NOMO-1 treated with DMSO at 0.1 percent for 48 hours (cell line): ENCODE measurements around the gene LGI4.
A peak's percentile ranks its signal among the peaks of the same experiment; 100 is the strongest.
"Not testable (repeated sequence)": the region's sequence is repeated elsewhere in the genome, so short reads cannot be mapped to it uniquely, and the experiment has no call there.

Experiments
- DNase-seq: peaks from one replicate; lab custom pipeline; 2025; ENCODE audit not compliant: unreplicated experiment; lab: John Stamatoyannopoulos, UW

The LGI4 gene

DNA sequence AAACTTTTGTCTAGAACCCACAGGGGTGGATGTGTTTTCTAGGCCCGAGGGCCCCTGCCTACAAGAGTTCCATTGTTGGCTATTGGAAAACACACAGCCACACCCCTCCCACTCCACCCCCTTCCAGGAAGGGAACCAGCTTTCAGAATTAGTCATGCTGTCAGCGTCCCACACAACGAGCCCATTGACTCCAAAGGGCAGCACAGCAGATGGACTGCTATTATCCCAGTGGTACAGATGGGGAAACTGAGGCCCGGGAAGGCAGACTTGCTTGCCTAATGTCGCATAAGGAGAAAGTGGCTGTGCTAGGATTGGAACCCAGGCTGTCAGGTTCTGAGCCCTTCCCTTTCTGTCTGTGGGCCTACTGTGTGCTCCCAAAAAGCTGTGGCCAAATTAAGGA is 27.3 kb downstream of the LGI4 start:
- no peak for DNase-seq

DNA sequence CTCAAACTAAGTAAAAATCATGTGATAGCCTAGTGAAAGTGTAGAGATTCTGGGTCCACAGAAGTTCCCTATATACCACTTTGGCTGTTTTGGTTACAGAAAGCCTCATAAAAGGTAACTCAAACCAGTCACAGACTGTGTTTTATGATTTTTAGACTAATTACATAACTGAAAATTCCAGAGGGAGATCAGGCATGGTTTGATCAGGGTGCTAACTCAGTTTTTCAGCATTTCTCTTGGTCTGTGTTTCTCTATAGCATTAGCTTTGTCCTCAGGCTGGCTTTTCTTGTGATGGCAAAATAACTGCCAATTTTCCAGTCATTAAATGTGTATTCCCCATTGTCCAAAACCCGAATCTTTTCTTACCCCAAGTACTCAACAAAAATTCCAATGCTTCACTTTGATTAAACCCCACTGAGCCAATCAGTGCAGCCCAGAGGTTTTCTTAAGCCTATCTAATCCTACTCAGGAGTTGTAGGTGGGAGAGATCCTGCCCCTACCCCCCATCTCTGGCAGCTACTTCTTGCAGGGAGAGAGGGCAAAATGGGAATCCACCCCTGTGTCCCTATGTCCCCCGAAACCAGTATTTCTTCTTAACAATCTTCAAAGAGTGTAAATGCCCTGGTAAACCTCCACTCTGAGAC is 27.8 kb downstream of the LGI4 start:
- DNase-seq = no peak

DNA sequence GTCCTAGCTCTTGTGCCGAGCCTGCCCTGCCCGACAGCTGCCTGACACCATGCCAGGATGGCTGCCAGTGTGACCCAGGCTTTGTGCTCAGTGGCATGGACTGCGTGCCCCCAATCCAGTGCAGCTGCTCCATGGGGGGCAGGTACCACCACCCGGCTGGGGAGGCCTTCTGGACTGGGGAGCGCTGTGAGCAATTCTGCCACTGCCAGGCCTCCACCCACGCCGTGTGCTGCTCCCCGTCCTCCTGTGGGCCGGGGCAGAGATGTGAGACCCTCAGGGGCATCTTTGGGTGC is 28.6 kb downstream of the LGI4 start:
- no peak for DNase-seq

DNA sequence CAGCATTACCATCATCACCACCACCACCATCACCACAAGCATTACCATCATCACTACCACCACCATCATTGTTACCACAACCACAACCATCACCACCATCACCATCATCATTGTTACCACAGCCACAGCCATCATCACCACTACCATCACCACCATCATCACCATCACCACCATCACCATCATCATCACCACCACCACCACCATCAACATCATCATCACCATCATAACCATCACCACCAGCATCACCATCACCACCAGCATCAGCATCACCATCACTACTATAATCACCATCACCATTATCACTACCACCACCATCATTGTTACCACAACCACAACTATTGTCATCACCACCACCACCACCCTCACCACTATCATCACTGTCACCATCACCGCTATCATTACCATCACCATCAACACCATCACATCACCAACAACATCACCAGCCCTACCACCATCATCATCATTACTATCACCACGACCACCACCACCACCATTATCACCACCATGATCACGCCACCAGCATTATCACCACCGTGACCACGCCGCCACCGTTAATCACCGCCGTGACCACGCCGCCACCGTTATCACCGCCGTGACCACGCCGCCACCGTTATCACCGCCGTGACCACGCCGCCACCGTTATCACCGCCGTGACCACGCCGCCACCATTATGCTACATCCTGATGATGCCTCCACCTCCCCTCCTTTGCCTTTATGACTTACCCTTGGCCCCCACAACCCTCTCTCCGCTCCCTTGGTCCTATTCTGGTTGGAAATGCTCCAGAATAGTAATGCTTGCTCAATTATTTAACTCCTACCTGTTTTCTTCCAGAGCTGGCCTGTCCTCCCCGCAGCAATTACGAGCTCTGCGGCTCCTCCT is 29.2 kb downstream of the LGI4 start:
- DNase-seq = no peak

DNA sequence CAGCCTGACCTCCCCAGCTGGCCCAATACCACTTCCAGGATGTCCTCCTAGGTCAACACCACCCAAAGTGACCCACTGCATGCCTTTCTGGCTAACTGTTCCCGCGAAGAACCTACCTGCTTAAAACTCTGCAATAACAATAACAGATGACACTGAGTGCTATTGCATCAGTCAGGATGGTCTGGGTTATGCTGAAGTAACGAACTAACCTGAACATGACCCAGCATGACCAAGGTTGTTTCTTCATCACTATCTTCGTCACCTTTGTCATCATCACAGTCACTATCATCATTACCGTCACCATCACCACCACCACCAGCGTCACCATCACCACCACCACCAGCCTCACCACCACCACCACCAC is 29.8 kb downstream of the LGI4 start:
- no peak for DNase-seq

DNA sequence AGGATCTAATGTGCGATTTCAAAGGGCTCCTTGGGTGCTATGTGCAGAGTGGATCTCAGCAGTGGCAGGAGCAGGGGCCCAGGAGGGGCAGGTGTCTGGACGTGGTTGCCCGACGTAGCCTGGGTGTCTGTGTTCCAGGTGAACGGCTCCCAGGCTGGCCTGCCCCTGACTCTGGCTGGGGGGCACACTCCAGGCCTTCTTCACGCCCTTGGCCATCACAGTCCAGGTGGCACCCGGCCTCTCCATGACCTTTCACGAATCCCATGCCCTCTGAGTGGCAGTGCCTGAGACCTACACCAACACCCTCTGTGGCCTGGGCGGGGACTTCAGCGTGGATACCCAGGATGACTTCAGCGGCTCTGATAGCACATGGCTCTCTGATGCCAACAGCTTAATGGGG is 30.5 kb downstream of the LGI4 start:
- DNase-seq = no peak

DNA sequence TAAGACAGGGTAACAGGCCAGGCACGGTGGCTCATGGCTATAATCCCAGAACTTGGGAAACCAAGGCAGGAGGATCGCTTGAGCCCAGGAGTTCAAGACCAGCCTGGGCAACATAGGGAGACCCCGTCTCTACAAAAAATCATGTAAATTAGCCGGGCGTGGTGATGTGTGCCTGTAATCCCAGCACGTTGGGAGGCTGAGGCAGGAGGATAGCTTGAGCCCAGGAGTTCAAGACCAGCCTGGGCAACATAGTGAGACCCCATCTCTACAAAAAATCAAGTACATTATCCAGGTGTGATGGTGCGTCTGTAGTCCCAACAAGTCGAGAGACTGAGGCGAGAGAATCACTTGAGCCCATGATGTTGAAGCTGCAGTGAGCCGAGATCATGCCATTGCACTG is 31.2 kb downstream of the LGI4 start:
- not testable (repeated sequence) for DNase-seq

DNA sequence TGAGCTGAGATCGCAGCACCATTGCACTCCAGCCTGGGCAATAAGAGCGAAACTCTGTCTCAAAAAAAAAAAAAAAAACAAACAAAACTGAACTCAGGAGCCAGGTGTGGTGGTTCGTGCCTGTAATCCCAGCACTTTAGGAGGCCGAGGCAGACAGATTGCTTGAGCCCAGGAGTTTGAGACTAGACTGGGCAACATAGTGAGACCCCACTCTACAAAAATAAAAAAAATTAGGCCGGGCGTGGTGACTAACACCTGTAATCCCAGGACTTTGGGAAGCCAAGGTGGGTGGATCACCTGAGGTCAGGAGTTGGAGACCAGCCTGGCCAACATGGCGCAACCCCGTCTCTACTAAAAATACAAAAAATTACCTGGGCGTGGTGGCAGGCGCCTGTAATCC is 32.9 kb downstream of the LGI4 start:
- not testable (repeated sequence) for DNase-seq

DNA sequence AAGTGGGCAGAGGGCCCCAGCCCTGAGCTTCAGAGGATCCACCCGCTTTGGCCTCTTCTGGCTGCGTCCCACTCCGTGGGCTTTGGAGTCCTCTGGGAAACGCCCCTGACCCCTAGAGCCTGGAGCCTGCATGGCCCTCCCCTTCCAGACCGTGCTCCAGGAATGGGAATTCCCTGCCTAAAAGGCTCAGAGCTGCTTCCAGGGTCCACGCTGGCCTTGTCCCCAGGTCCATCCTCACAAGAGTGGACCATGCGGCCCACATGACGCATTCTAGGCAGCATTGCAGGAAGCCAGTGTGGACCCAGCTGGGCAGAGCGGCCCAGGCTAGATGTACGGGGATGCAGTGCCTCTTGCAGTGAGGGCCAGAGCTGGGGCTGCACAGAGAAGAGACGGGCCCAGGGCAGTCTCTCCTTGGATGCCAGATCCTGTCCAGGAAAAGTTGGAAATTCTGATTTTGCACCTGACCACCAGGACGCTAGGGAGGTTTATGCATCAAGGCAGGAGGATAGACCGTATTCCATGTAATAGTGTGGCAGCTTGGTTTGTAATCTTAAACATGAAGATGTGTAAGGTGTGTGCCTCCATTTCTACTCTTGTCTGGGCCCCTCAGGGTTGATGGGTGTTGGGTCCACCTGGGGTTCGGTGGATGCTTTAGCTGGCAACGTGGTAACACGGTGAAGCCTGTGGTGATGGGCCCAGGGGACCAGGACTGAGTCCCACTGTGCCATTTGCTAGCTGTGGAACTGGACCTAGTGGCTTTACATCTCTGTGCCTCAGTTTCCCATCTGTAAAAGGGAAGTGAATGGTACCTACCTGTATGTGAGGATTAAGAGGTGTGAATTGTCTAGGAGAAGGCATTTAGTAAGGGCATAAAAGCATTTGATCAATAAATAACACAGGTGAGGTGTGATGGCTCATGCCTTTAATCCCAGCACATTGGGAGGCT is 34.0 kb downstream of the LGI4 start:
- DNase-seq = no peak

DNA sequence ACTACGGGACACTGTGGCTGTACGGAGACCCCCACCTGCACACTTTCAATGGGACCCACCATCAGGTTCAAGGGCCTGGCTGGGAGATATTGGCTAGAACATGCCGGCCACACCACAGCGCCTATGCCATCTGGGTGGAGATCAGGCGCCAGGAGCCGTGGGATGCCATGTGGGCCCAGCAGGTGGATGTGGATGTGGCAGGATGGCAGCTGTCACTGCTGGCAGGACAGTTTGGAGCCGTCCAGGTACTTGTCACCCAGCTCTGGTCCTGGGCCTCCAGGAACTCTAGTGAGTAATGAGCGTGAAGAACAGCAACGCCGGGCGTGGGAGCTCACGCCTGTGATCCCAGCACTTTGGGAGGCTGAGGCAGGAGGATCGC is 35.0 kb downstream of the LGI4 start:
- no peak for DNase-seq

DNA sequence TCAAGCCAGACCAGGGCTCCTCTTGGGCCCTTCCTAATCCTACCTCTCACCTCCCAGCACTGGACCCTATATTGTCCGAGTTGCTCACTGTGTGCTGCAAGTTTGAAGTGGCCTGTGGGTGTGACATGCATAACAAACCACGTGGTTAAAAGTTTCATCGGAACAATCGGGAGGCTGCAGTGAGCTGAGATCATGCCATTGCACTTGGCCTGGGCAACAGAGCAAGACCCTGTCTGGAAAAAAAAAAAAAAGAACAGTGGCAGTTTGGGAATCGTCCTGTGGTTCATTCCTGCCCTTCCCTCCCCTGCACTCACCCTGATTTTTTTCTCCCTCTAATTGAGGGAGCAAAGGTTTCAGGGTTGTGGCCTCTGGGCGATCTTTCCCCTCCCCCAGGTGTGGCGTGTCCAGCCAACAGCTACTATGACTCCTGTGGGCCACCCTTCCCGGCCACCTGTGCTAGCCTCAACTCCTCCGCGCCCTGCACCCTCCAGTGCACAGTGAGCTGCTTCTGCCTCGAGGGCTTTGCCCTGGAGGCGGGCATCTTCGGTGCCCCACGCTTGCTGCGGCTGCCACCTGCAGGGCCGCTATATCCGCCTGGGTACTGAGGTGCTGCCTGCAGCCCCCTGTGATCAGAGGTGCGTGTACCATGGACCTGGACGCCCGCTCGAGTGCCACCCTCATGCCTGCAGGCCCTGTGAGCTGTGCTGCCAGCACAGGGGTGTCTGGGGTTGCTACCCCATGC is 35.5 kb downstream of the LGI4 start:
- no peak for DNase-seq

DNA sequence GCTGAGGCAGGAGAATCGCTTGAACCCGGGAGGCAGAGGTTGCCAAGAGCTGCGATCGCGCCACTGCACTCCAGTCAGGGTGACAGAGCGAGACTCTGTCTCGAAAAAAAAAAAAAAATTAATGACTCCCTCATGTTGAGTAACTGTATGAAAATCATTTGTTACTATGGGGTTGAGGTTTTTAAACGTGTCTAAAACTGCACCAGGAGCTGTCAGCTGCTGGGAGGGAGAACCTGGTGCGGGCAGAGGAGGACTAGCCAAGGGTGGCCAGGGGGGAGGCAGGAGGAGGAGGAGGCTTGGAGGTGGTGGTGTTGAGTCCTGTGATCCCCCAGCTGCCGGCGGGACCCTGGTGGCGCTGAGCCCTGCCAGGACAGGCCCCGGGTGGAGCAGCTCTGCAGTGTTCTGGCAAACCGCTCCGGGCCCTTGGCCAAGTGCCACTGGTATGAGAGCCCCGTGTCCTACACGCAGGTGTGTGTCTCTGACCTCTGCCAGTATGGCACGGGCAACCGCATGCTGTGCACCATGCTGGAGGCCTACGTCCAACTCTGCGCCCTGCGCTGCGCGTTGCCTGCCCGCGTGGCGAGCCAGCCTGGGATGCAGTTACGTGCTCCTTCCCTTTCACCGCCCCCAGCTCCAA is 36.3 kb downstream of the LGI4 start:
- no peak for DNase-seq

DNA sequence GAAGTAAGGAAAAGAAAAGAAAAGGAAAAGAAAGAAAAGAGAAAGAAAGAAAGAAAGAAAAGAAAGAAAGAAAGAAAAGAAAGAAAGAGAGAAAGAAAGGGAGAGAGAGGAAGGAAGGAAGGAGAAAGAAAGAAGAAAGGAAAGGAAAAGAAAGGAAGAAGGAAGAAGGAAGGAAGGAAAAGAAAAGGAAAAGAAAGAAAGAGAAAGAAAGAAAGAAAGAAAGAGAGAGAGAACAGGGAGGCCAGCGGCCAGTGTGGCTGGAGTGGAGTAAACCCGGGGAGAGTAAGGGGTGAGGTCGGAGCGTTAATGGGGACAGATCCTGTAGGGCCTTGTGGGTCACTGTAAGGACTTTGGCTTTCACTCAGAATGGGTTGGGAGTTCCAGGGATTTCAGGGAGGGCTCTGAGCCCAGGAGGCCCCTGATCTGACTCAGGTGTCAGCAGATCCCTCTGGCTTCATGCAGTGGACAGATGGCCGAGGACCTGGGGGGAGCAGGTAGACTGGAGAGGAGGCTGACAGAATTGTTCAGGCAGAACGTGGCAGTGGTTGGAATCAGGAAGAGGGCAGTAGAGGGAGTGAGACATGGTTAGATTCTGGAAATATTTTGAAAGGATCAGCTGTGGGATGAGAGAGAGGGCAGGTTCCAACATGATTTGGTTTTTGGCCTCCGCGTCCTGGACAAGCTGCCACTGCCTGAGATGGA is 39.0 kb downstream of the LGI4 start:
- DNase-seq = no peak

DNA sequence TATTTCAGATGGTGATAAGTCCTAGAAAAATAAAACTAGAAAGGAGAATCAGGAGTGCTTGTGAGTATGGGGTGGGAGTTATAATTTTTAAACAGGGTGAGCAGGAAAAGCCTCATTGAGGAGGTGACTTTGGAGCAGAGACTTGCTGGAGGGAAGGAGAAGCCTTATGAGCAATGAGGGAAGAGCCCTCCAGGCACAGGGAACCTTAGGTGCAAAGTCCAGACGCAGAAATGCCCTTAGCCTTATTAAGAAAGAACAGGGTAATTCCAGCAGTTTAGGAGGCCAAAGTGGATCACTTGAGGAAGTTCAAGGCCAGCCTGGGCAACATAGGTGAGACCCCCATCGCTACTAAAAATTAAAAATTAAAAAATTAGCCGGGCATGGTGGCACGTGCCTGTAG is 40.2 kb downstream of the LGI4 start:
- DNase-seq = no peak

DNA sequence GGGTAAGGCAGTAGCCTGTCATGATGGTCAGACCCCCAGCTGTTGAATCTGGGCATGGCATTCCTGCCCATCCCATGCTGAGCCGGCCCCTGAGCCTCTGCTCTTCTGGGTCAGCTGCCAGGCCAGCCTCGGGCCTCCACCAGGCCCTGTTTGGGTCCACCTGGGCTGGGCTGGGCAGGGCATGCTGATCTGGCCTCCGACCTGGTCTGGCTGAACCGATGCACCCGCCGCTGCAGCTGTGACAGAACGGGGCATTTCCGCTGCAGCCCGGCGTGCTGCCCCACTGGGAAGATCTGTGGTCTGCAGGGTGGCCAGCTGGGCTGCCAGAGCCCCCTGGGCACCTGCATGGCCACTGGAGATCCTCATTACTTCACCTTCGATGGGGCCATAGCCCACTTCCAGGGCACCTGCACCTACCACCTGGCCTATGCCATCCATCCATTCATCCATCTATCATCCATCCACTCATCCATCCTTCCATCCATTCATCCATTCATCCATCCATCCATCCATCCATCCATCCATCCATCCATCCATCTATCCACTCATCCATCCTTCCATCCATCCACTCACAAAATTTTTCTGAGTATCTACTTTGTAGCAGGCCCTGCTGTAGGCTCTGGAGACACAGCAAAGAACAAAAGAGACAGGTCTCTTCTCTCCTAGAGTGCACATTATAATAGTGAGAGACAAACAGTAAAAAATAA is 40.8 kb downstream of the LGI4 start:
- DNase-seq = no peak

DNA sequence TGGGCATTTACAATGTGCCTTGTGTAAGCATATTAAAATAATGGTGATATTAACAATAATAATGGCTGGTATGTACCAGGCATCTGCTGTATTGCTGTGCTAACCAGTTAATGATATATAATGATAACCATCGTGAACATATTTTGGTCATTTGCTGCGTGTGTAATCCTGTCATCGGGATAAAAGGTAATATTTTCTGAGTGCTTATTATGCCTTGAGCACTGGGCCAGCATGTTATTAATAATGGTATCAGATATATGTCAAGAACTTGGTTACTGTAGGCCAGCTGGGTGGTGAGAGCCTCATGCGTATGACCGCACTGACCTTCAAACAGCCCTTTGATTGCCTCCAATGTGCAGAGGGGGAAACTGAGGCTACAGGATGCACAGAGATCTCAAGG is 41.4 kb downstream of the LGI4 start:
- no peak for DNase-seq

DNA sequence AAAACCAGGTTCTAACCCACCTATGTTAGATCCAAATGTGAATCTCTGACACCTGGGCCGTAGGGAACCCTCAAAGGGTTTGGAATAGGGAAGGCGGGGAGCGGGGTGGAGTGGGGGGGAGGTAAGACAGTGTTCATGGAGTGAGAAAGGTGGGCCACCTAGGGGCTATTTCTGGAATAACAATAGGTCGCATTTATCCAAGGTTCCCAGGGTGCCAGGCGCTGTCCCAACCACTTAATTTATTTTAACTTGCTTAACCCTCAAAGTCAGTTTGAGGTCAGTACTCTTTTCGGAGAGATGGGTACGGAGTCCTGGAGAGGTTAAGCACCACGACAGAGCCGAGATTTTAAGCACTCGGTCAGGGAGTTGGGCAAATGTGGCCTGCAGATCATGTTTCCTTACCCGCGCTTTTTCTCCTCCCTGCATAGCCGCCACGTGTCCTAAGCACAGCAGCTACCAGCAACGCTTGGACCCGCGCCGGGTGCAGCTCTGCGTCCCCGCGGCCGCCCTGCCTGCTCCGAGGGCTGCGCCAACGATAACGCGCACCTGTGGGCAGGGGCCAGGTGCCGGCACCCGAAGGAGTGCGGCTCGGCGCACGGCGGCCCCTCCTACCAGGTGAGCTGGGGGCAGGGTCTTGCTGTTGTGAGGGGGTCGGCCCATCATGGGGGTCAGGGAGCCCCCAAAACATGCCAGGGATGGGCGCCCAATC is 44.2 kb downstream of the LGI4 start:
- DNase-seq = peak; percentile 29

DNA sequence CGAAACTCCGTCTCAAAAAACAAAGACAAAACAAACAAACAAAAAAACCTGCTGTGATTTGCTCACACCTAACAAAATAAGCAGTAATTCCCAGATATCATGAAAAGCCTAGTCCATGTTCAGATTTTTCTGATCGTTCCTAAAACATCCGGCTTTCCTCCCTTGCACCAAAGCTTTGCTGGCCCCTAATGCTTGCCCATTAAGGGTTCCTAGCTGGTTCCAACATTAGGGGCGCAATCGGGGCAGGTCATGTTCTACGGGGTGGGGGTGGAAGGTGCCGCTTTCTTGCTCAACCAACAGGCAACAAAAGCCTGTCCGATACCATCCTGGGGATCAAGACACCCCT is 44.7 kb downstream of the LGI4 start:
- no peak for DNase-seq

DNA sequence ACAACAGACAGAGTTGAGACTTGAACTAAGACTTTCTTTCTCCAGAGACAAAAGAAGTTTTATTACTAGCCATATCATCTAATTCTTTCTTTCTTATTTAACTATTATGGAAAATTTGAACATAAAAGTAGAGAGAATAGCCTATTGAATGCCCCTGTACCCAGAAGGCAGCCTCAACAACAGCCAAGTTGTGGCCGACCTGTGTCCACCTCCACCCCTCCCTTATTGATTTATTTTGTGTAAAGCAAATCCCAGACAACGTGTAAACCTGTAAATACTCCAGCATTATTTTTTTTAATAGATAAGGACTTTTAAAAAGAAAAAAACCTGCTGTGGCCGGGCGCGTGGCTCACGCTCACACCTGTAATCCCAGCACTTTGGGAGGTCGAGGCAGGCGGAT is 45.3 kb downstream of the LGI4 start:
- DNase-seq = no peak
